K562 (cell line): Measurements from ENCODE around the gene CTTNBP2NL. TPM values are rescaled to one million over a fixed set of nuclear protein-coding genes. Genes with fewer than 3 reads are reported as not detected.
"Not testable (repeated sequence)": the region's sequence is repeated elsewhere in the genome, so short reads cannot be mapped to it uniquely, and the experiment has no call there.

Experiments used
- ATAC-seq: fragments of 200-7000 bp; cut with Tn5 transposase; 3 replicates; pipeline ENCODE4 v1.9.1; 2020; ENCODE audit warnings: moderate library complexity
- BruUV-seq: library from RNA; stranded (reverse); fragments of 400-500 nt; replicated peaks from 2 replicates; lab custom pipeline; 2021; lab: Mats Ljungman, UMichigan
- CTCF ChIA-PET: fragments of 300-600 bp; formaldehyde crosslinking; extraction: SDS; loops from one replicate; lab custom pipeline; 2021; ENCODE audit warnings: low intra/inter-chr PET ratio; lab: Yijun Ruan, JAX
- POLR2A ChIA-PET: fragments of 300-600, 350-650 bp; sonication (Branson Sonifier 250); formaldehyde crosslinking; extraction: SDS; loops from one replicate; lab custom pipeline; 2021; ENCODE audit warnings: antibody characterized with exemption, inconsistent platforms; lab: Yijun Ruan, JAX
- DNase-seq, 4 experiments: peaks; one replicate each; pipeline versions ENCODE4 v3.0.0 to v3.0.0-alpha.2; 2011 to 2018; ENCODE audit warnings: low spot score in 3 of 4, mixed read lengths in 3 of 4; ENCODE audit errors: extremely low read depth in 1 of 4
- FAIRE-seq: peaks from 2 replicates; lab custom pipeline; 2011; peaks lifted over from hg19 to GRCh38; lab: Jason Lieb, UNC
- H2AFZ ChIP-seq: 2 replicates; pipeline ENCODE4 v1.6.0; 2011; ENCODE audit warnings: low read depth, low read length, control low read depth, inconsistent platforms
- H3K27ac ChIP-seq: fragments of 200-600 bp; 3 replicates; pipeline ENCODE4 v1.8.0; 2011; ENCODE audit warnings: low read depth, mild to moderate bottlenecking, control low read depth, inconsistent platforms, low read length, moderate library complexity, mixed read lengths; ENCODE audit errors: extremely low read depth
- H3K27me3 ChIP-seq, 2 experiments: fragments of 300-600 bp in 1 of 2; 2 replicates in 1 of 2; 3 replicates in 1 of 2; pipeline versions ENCODE4 v1.6.0 to v1.8.0; 2011; ENCODE audit warnings: inconsistent platforms in 2 of 2, low read length in 2 of 2, mild to moderate bottlenecking in 1 of 2, mixed read lengths in 1 of 2, moderate library complexity in 1 of 2; ENCODE audit not compliant: control insufficient read depth in 2 of 2, insufficient read depth in 2 of 2
- H3K36me3 ChIP-seq: fragments of 300-600 bp; 3 replicates; pipeline ENCODE4 v1.8.0; 2011; ENCODE audit warnings: mild to moderate bottlenecking, low read length, inconsistent platforms; ENCODE audit not compliant: control insufficient read depth, insufficient read depth
- H3K4me1 ChIP-seq, 2 experiments: fragments of 200-600 bp in 1 of 2; replicated peaks in 1 of 2; 2 replicates in 1 of 2; 3 replicates in 1 of 2; pipeline versions ENCODE4 v1.5.1 to v1.8.0; 2011; ENCODE audit warnings: inconsistent platforms in 2 of 2, low read length in 2 of 2, mild to moderate bottlenecking in 1 of 2, mixed read lengths in 1 of 2, moderate library complexity in 1 of 2; ENCODE audit not compliant: control insufficient read depth in 2 of 2, insufficient read depth in 2 of 2
- H3K4me2 ChIP-seq: 2 replicates; pipeline ENCODE4 v1.6.1; 2011; ENCODE audit warnings: low read length, control low read depth, inconsistent platforms, mixed read lengths; ENCODE audit not compliant: insufficient read depth
- H3K4me3 ChIP-seq: fragments of 200-600 bp; sonication (generic), shearing (Covaris generic); 2 replicates; pipeline ENCODE4 v1.5.1; 2016; ENCODE audit warnings: control low read depth, inconsistent platforms
- H3K79me2 ChIP-seq: fragments of 200-600 bp; 3 replicates; pipeline ENCODE4 v1.8.0; 2011; ENCODE audit warnings: low read length, inconsistent platforms; ENCODE audit not compliant: control insufficient read depth, insufficient read depth
- H3K9ac ChIP-seq, 2 experiments: 2 replicates each; pipeline versions ENCODE4 v1.6.0 to v1.6.1; 2011; ENCODE audit warnings: low read depth in 2 of 2, low read length in 2 of 2, control low read depth in 1 of 2, inconsistent platforms in 1 of 2, mild to moderate bottlenecking in 1 of 2, mixed read lengths in 1 of 2; ENCODE audit not compliant: insufficient read depth in 1 of 2
- H3K9me1 ChIP-seq: one replicate; pipeline ENCODE4 v1.6.0; 2011; ENCODE audit warnings: inconsistent platforms, mild to moderate bottlenecking, low read length, moderate library complexity; ENCODE audit not compliant: control insufficient read depth, insufficient read depth
- H3K9me3 ChIP-seq: replicated peaks from 2 replicates; pipeline ENCODE4 v1.5.1; 2011; ENCODE audit warnings: low read depth, low read length, inconsistent platforms; ENCODE audit not compliant: control insufficient read depth, insufficient read depth
- H4K20me1 ChIP-seq: replicated peaks from 2 replicates; pipeline ENCODE4 v1.6.1; 2011; ENCODE audit warnings: low read length, inconsistent platforms, mixed read lengths; ENCODE audit not compliant: control insufficient read depth, insufficient read depth
- WGBS: fragments of 100-300 bp; shearing (Covaris generic); methylation state at CpG from one replicate; pipeline ENCODE4 v1.1.6; 2016; ENCODE audit warnings: low coverage, mixed read lengths; ENCODE audit not compliant: insufficient coverage; ENCODE audit errors: missing lambda C conversion rate; 5-methylcytosine and 5-hydroxymethylcytosine counted together
- in situ Hi-C: fragments of 300-500 bp; cut with MboI; formaldehyde crosslinking; loops from 4 replicates; pipeline ENCODE4 v1.15.0; 2018; ENCODE audit warnings: inconsistent platforms, mixed read lengths
- intact Hi-C: fragments of 100-400 bp; cut with micrococcal nuclease; formaldehyde crosslinking; loops from 2 replicates; pipeline ENCODE4 v1.14.2; 2022
- polyA plus RNA-seq, 8 experiments: library from polyadenylated mRNA; depleted of rRNA in 4 of 8; stranded (reverse) in 5 of 8; unstranded in 3 of 8; fragments of >200 nt; fragmentation: Nextera tagmentation in 2 of 8; fragmentation: Illumina TruSeq in 1 of 8; extraction: Ambion mirVana in 2 of 8; extraction: Trizol in 1 of 8; gene quantifications; 2 replicates each; pipeline versions ENCODE4 v1.2.1 to v1.2.3, GENCODE V29; 2011 to 2014; ENCODE audit warnings: inconsistent platforms in 1 of 8, missing spikeins in 1 of 8
- total RNA-seq, 7 experiments: library from RNA; depleted of rRNA in 6 of 7; stranded (reverse); fragments of >200 nt in 6 of 7; fragmentation: Illumina TruSeq in 2 of 7; extraction: Trizol in 2 of 7; gene quantifications; 2 replicates each; pipeline versions ENCODE4 v1.2.1 to v1.2.3, GENCODE V29; 2011 to 2021; ENCODE audit warnings: low replicate concordance in 1 of 7
- TF ChIP-seq, protein P1 (sequence below): fragments of 200-600 bp; sonication (generic); IDR thresholded peaks from one replicate; pipeline ENCODE4 v1.6.1; 2012; ENCODE audit warnings: mild to moderate bottlenecking, low read depth, low read length, inconsistent platforms

The CTTNBP2NL gene
- total and polyA plus RNA-seq, 9 of the 15 experiments (the other 6 are each of a cell fraction or from before 2014, with no cell fraction given) = 0.27 to 1.4 (median 0.62) TPM

- TF ChIP-seq, protein P1, sequence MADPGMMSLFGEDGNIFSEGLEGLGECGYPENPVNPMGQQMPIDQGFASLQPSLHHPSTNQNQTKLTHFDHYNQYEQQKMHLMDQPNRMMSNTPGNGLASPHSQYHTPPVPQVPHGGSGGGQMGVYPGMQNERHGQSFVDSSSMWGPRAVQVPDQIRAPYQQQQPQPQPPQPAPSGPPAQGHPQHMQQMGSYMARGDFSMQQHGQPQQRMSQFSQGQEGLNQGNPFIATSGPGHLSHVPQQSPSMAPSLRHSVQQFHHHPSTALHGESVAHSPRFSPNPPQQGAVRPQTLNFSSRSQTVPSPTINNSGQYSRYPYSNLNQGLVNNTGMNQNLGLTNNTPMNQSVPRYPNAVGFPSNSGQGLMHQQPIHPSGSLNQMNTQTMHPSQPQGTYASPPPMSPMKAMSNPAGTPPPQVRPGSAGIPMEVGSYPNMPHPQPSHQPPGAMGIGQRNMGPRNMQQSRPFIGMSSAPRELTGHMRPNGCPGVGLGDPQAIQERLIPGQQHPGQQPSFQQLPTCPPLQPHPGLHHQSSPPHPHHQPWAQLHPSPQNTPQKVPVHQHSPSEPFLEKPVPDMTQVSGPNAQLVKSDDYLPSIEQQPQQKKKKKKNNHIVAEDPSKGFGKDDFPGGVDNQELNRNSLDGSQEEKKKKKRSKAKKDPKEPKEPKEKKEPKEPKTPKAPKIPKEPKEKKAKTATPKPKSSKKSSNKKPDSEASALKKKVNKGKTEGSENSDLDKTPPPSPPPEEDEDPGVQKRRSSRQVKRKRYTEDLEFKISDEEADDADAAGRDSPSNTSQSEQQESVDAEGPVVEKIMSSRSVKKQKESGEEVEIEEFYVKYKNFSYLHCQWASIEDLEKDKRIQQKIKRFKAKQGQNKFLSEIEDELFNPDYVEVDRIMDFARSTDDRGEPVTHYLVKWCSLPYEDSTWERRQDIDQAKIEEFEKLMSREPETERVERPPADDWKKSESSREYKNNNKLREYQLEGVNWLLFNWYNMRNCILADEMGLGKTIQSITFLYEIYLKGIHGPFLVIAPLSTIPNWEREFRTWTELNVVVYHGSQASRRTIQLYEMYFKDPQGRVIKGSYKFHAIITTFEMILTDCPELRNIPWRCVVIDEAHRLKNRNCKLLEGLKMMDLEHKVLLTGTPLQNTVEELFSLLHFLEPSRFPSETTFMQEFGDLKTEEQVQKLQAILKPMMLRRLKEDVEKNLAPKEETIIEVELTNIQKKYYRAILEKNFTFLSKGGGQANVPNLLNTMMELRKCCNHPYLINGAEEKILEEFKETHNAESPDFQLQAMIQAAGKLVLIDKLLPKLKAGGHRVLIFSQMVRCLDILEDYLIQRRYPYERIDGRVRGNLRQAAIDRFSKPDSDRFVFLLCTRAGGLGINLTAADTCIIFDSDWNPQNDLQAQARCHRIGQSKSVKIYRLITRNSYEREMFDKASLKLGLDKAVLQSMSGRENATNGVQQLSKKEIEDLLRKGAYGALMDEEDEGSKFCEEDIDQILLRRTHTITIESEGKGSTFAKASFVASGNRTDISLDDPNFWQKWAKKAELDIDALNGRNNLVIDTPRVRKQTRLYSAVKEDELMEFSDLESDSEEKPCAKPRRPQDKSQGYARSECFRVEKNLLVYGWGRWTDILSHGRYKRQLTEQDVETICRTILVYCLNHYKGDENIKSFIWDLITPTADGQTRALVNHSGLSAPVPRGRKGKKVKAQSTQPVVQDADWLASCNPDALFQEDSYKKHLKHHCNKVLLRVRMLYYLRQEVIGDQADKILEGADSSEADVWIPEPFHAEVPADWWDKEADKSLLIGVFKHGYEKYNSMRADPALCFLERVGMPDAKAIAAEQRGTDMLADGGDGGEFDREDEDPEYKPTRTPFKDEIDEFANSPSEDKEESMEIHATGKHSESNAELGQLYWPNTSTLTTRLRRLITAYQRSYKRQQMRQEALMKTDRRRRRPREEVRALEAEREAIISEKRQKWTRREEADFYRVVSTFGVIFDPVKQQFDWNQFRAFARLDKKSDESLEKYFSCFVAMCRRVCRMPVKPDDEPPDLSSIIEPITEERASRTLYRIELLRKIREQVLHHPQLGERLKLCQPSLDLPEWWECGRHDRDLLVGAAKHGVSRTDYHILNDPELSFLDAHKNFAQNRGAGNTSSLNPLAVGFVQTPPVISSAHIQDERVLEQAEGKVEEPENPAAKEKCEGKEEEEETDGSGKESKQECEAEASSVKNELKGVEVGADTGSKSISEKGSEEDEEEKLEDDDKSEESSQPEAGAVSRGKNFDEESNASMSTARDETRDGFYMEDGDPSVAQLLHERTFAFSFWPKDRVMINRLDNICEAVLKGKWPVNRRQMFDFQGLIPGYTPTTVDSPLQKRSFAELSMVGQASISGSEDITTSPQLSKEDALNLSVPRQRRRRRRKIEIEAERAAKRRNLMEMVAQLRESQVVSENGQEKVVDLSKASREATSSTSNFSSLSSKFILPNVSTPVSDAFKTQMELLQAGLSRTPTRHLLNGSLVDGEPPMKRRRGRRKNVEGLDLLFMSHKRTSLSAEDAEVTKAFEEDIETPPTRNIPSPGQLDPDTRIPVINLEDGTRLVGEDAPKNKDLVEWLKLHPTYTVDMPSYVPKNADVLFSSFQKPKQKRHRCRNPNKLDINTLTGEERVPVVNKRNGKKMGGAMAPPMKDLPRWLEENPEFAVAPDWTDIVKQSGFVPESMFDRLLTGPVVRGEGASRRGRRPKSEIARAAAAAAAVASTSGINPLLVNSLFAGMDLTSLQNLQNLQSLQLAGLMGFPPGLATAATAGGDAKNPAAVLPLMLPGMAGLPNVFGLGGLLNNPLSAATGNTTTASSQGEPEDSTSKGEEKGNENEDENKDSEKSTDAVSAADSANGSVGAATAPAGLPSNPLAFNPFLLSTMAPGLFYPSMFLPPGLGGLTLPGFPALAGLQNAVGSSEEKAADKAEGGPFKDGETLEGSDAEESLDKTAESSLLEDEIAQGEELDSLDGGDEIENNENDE = no peak
Measured at GRCh38 chr1:112450773-112451172, 54.8 kb downstream of the CTTNBP2NL start (continued).

- H3K9me1 ChIP-seq, intact Hi-C loops, H3K79me2 ChIP-seq, CTCF ChIA-PET, H3K9ac ChIP-seq, ATAC-seq, BruUV-seq, H2AFZ ChIP-seq, H3K4me2 ChIP-seq, FAIRE-seq, H3K4me1 ChIP-seq, H3K36me3 ChIP-seq, H3K27ac ChIP-seq, H3K4me3 ChIP-seq, in situ Hi-C loops, H3K9me3 ChIP-seq, DNase-seq, H4K20me1 ChIP-seq: not testable (repeated sequence)
- WGBS = 0% methylated on average over 3 of the region's 3 CpGs
- H3K27me3 ChIP-seq = peaks cover 4 to 23% of the 10 kb centered on the region in 2 experiments; a peak in 4 of 5 replicates
- POLR2A ChIA-PET = interaction anchor here (0.7 kb wide), 1 partner anchor 32 kb away, joined by 3 read pairs; no protein-coding TSS in a partner anchor
Measured at GRCh38 chr1:112451301-112451700, 55.3 kb downstream of the CTTNBP2NL start.
